Gastroesophageal sphincter (tissue), 3 donors: Measurements from ENCODE around the gene DNALI1.

ENCODE experiments used
- CTCF ChIP-seq, 4 experiments: fragments of 200-600 bp in 2 of 4; fragments of 450-650 bp in 2 of 4; sonication (generic) in 1 of 4; IDR thresholded peaks; one replicate each; pipeline ENCODE4 v1.5.1; 2017 to 2019; ENCODE audit warnings: antibody characterized with exemption in 4 of 4, mild to moderate bottlenecking in 2 of 4, moderate library complexity in 2 of 4
- POLR2A ChIP-seq, 2 donors: fragments of 450-650 bp; IDR thresholded peaks; one replicate each; pipeline ENCODE4 v1.6.1; 2017; ENCODE audit warnings: antibody characterized with exemption in 2 of 2, mild to moderate bottlenecking in 2 of 2, moderate library complexity in 1 of 2
- POLR2AphosphoS5 ChIP-seq: sonication (generic); formaldehyde crosslinking; IDR thresholded peaks from one replicate; pipeline ENCODE4 v1.6.1; 2017; ENCODE audit warnings: antibody characterized with exemption

GRCh38 chr1:37593726-37594125, 37.0 kb downstream of the DNALI1 start:
- TF ChIP-seq POLR2A (IDR thresholded peaks at IDR 0.05) (no peak), CTCF (IDR thresholded peaks at IDR 0.05) (no peak), POLR2AphosphoS5 (no peak)
